ENCODE results near the gene PODXL2.
"Not testable (repeated sequence)": the region's sequence is repeated elsewhere in the genome, so short reads cannot be mapped to it uniquely, and the experiment has no call there.

Gene PODXL2

GRCh38 chr3:127691974-127692373 is 63.0 kb downstream of the PODXL2 start:
- no peak for DNase-seq

GRCh38 chr3:127692501-127693335 is 63.7 kb downstream of the PODXL2 start:
- DNase-seq: no peak

GRCh38 chr3:127693336-127693843 is 64.4 kb downstream of the PODXL2 start:
- no peak for DNase-seq

- DNase-seq: peak; percentile 52
Observed at GRCh38 chr3:127694467-127695215, 65.7 kb downstream of the PODXL2 start.

GRCh38 chr3:127697551-127698240 is 68.7 kb downstream of the PODXL2 start:
- peak; percentile 95 for DNase-seq

GRCh38 chr3:127698286-127698685 is 69.3 kb downstream of the PODXL2 start:
- peak; percentile 29 for DNase-seq

GRCh38 chr3:127698691-127699415 is 69.9 kb downstream of the PODXL2 start:
- DNase-seq: peak; percentile 40

GRCh38 chr3:127699416-127700300 is 70.7 kb downstream of the PODXL2 start:
- DNase-seq: peak; percentile 96

GRCh38 chr3:127700406-127700805 is 71.4 kb downstream of the PODXL2 start:
- DNase-seq: no peak

GRCh38 chr3:127701280-127701911 is 72.4 kb downstream of the PODXL2 start:
- DNase-seq: no peak

GRCh38 chr3:127702151-127702578 is 73.2 kb downstream of the PODXL2 start:
- no peak for DNase-seq

GRCh38 chr3:127704840-127705239 is 75.9 kb downstream of the PODXL2 start:
- DNase-seq: not testable (repeated sequence)

- DNase-seq: peak; percentile 14
Observed at GRCh38 chr3:127706312-127706711, 77.3 kb downstream of the PODXL2 start.

GRCh38 chr3:127706785-127707351 is 77.9 kb downstream of the PODXL2 start:
- peak; percentile 64 for DNase-seq

- no peak for DNase-seq
Observed at GRCh38 chr3:127707851-127708411, 78.9 kb downstream of the PODXL2 start.

- no peak for DNase-seq
Observed at GRCh38 chr3:127708837-127709236, 79.9 kb downstream of the PODXL2 start.

GRCh38 chr3:127709320-127710060 is 80.5 kb downstream of the PODXL2 start:
- no peak for DNase-seq

GRCh38 chr3:127710155-127710941 is 81.4 kb downstream of the PODXL2 start:
- DNase-seq: no peak

Data from NCI-H2171 treated with DMSO at 0.1 percent for 48 hours (cell line).